Erythroblast (primary cell): ENCODE results near the gene SESTD1.

Experiments used
- DNase-seq, 2 experiments: peaks; one replicate each; lab custom pipeline; 2025; lab: John Stamatoyannopoulos, UW
- GATA1 ChIP-seq: IDR thresholded peaks from 2 replicates; pipeline ENCODE4 v1.6.1; 2011; ENCODE audit warnings: low read depth, mild to moderate bottlenecking, control low read depth, low read length, moderate library complexity
- POLR2A ChIP-seq: IDR thresholded peaks from 2 replicates; pipeline ENCODE4 v1.6.1; 2011; ENCODE audit warnings: mild to moderate bottlenecking, low read length

Gene SESTD1

DNA sequence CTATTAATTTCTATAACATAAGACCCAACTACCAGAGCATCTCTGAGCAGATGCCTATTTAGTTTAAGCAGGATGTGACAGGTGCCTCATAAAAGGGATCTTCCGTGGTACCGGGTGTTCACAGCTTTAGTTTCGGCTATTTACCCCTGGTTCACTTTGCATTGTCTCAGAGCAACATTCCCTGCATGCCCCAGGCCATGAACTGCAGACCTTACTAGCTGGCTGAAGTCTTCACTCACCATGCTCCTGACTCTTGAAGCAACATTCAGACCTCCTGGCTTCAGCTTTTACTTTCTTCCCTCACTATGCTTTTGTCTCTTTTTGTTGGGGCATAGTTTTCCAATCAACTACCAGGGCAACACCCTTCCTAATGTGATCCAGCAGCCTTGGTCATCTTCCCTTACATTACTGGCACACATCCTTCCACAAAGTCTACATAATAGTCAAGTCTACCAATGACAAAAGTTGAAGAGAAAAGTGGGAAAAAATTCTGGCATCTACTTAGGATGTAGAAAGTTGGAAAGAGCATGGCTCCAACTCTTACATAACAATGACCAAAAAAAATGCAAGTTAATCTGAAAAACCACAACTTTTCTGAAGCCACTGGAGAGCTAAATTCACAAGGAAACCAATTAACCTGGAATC lies 99.2 kb downstream of the SESTD1 start:
- DNase-seq, result no peak
- TF ChIP-seq POLR2A (no peak), GATA1 (no peak)

DNA sequence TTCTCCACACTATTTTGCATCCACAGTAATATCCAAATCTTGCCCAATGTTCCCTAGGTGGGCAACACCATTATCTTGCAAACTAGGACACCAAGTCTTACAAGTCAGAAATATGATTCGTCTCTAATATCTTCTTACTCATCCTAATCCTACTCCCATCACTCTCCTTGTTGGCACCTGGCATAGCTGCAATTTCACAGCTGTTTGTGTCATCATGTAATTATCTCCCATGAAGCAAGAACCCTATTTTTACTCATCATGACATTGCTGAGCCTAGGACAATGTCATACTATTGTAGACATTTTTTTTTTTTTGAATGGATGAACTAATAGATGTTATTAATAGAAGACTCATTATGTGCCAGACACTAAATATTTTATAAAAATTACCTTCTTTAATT lies 123.4 kb downstream of the SESTD1 start:
- no peak for DNase-seq
- no peak for TF ChIP-seq POLR2A
- no peak for TF ChIP-seq GATA1

DNA sequence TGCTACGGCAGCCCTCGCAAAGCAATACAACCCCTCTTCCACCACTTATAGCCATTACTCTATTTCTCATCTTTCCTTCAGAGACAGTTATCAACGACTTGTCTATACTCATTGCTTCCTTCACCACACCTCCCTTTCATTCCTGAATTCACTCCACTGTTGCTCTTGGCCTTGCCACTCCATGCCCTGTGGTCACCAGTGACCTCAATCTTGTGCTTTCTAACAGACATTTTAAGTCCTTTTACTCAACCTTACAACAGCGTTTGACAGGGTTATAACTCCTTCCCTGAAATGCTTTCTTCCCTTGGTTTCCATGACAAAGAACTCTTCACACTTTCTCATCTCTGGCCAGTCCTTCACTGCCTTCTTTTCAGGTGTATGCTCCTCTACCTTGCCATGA lies 124.1 kb downstream of the SESTD1 start:
- DNase-seq, result no peak
- no peak for TF ChIP-seq GATA1
- TF ChIP-seq POLR2A, result no peak

- no peak for DNase-seq
- TF ChIP-seq POLR2A (no peak), GATA1 (no peak)
These were observed 125.1 kb downstream of the SESTD1 start for GRCh38 chr2:179139506-179139905.

DNA sequence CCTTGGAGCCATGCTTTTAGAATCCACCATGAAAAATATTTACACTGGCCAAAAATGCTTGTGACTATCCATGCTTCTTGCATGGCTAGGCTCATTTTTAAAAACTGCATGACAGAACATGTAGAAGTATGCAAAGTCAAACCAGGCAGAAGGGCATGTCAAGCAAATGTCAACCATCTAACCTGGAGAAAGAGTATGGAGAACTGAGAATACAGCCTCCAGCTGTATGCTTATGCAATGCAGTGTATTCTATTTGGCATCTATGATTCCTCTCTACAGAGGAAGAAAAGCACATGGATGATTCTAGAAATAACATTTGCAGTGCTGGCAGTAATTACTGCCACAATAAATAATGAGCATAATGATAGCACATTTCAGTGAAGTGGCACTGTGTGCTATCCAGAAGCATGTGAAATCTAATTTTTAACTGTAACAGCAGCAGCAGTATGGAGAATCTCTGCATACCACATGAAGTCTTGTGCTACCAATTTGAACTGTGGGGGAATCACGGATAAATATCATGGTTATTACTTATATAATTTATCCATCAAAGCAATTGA lies 127.4 kb downstream of the SESTD1 start:
- DNase-seq, result no peak
- TF ChIP-seq POLR2A (no peak), GATA1 (no peak)

DNA sequence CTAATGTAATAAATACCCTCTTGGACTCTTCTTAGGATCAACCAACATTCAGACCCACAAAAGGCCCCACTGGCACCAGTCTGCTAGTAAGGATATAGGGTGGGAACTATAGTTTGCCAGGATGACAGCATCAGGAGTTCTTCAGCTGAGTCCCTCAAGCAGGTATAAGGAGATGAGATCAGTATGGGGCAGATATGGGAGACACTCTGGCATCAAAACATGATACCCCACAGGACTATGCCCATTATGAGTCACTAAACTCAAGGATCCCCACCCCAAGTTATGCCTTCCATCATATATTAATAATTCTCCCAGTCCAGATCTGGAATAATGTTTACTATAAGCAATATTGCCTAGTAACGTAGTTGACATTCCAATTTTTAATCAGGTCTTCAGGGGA lies 131.6 kb downstream of the SESTD1 start:
- no peak for DNase-seq
- no peak for TF ChIP-seq GATA1
- no peak for TF ChIP-seq POLR2A

GRCh38 chr2:179132076-179132475 lies 132.6 kb downstream of the SESTD1 start:
- TF ChIP-seq GATA1, result no peak
- no peak for TF ChIP-seq POLR2A
- no peak for DNase-seq

DNA sequence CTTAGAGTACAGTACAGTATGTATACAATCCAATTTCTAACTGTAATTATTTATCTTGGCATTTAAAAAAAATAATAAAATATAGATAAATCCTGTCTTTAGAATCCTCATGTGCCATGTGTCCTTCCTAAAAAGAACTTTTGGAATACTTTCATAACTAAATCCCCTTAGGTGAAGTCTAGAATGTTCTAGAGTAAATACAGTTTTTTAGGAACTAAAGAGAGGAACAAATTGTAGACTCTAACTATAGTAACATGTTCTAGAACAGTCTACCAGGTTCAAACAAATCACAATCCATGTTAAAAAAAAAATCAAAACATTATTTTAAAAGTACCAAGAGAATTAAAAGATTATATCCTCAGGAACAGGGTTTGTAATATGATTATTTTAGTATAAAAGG lies 134.1 kb downstream of the SESTD1 start:
- no peak for TF ChIP-seq POLR2A
- TF ChIP-seq GATA1, result no peak
- no peak for DNase-seq

DNA sequence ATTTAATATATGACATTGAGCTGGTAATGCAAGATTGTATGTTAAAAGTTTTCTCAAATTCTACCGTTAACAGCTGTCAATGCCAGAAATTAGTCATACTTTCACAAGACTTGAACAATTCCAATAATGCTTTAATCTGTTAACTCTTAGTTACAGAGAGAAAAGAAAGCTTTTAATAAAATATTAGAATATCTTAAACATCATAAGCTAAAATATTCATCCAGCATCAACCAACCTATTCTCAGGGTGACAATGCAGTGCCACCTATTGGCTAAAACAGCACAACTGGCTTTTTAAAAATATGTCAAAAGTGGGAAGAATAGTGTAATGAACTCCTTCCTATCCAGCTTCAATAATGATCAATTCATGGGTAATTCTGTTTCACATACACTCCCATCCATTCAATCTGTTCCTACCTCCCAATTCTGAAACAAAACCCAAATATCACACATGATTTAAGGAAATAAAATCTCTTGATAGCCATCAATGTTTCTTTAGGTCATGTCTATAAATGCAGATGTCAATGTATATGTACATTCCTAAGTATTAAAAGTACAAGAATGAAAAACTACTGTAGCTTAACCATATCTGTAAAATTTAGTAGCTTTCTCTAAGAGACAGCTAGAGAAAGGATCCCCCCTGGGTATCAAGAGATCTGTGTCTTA lies 134.9 kb downstream of the SESTD1 start:
- TF ChIP-seq GATA1 (no peak), POLR2A (no peak)
- peak in 1 of 2 experiments; percentile 26 for DNase-seq

DNA sequence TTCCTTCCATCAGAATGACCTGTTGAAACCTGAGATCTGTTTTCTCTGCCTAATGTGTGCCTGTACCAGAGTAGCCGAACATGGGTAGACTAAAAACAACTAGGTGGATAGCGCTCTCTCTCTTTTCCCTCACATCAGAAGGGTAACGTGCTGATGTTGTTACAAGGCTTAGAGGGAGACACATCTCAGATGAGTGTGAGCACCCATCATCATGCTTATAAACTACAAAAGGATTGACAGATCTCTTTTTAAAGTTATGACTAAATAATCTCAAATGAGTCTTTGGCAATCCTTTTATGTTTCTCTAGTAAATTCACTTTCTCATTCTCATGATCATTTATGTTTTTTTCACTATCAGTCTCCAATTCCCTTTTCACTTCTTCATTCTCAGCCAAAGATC lies 139.2 kb downstream of the SESTD1 start:
- TF ChIP-seq GATA1, result no peak
- TF ChIP-seq POLR2A, result no peak
- no peak for DNase-seq

- TF ChIP-seq POLR2A, result no peak
- no peak for TF ChIP-seq GATA1
- DNase-seq, result no peak
These were observed 140.3 kb downstream of the SESTD1 start for GRCh38 chr2:179124282-179124681.

DNA sequence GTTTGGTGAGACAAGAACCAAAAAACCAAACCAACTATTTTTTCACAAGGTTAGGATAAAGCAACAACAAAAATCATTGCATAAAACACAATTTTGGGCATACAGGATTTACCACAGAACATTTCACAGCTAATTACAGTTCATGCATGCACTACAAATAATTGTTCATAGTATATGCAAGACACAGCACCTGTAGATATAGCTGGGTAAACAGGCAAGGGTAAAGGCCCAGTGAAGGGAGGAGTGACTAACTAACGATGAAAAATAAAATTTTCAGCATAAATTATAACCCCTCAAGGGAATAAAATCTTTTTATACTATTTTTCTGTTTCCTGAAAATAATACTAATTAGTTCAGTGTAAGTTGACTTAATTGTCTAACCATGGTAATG lies 141.4 kb downstream of the SESTD1 start:
- TF ChIP-seq POLR2A, result no peak
- no peak for TF ChIP-seq GATA1
- no peak for DNase-seq

DNA sequence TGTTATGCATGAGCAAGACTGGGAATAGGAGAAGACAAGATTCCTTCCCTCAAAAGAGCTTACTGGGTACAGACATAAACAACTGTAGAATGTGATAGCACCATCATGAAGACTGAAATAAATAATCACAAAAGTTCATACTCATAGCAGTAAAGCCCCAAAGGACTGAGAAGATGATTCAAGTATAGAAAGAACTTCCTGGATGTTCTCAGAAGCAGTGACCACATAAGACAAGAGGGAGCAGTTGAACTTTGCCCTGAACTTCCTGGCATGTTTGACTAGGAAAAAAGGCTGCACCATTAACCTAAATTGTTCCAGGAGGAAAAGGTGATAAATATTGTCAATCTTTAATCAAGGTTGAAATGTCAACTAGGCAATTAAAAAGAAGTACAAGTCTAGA lies 156.9 kb downstream of the SESTD1 start:
- no peak for TF ChIP-seq POLR2A
- TF ChIP-seq GATA1, result no peak
- no peak for DNase-seq

GRCh38 chr2:179106676-179107428 lies 157.8 kb downstream of the SESTD1 start:
- DNase-seq, result peak; percentile 48 to 67
- TF ChIP-seq GATA1 (no peak), POLR2A (no peak)

DNA sequence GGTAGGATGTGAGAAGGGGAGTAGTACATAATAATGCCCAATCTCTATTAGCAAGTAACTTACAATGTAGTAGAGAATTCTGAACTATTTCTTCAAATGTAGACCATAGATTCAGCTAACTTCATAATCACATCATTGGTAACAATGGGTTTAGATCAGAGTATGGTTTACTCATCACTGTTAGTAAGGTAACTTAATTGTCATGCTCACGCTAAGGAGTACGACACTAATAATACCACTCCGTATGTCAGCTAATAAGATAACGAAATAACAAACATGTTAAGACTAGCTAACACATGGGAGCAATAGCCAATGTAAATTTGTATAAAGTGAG lies 158.3 kb downstream of the SESTD1 start:
- TF ChIP-seq POLR2A (no peak), GATA1 (no peak)

DNA sequence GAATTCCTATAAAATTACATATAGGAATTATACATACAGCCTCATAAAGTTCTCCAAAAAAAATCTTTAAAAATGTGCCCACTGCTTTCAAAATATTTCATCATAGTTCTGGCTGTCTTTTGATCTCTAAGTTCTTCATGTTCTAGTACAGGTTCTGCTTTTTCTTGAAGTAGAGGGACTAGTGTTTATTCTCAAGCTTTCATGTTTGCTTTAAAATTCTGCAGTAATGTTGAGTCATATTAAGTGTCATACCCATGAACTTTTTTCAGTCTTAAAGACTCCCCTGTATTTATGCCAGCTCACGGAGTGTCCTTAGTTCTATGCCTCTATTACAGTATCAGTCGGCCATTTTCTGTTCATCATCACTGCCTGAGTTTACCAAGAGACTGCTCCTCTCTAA lies 159.9 kb downstream of the SESTD1 start:
- DNase-seq, result no peak
- TF ChIP-seq GATA1 (no peak), POLR2A (no peak)

More for the DNA sequence above, 158.3 kb downstream of the SESTD1 start:
- DNase-seq, result no peak
